Activated CD4-positive, alpha-beta T cell treated with anti-CD3 and anti-CD28 coated beads for 24 hours (primary cell): ENCODE data around the gene FAM171A1.
A peak's percentile ranks its signal among the peaks of the same experiment; 100 is the strongest.
"Not testable (repeated sequence)": the region's sequence is repeated elsewhere in the genome, so short reads cannot be mapped to it uniquely, and the experiment has no call there.

Experiments
- DNase-seq, 2 donors: peaks; one replicate each; pipeline ENCODE4 v3.0.0-alpha.2; 2020; ENCODE audit warnings: low read depth in 2 of 2

Gene FAM171A1

GRCh38 chr10:15290671-15291070 is 80.4 kb downstream of the FAM171A1 start:
- DNase-seq: no peak

- no peak for DNase-seq
Measured at GRCh38 chr10:15290150-15290549, 80.9 kb downstream of the FAM171A1 start.

DNA sequence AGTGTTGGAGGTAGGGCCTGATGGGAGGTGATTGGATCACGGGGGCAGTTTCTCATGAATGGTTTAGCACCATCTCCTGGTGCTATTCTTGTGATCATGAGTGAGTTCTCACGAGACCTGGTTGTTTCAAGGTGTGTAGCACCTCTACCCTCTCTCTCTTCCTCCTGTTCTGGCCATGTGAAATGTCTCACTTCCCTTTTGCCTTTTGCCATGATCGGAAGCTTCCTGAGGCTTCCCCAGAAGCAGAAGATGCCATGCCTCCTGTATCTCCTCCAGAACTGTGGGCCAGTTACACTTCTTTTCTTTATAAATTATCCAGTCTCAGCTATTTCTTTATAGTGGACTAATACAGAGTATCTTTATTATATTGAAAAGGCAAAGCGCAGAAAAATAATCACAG is 90.1 kb downstream of the FAM171A1 start:
- DNase-seq: no peak

GRCh38 chr10:15280462-15280861 is 90.6 kb downstream of the FAM171A1 start:
- DNase-seq: no peak

- DNase-seq: no peak
Measured at GRCh38 chr10:15279236-15279635, 91.9 kb downstream of the FAM171A1 start.

DNA sequence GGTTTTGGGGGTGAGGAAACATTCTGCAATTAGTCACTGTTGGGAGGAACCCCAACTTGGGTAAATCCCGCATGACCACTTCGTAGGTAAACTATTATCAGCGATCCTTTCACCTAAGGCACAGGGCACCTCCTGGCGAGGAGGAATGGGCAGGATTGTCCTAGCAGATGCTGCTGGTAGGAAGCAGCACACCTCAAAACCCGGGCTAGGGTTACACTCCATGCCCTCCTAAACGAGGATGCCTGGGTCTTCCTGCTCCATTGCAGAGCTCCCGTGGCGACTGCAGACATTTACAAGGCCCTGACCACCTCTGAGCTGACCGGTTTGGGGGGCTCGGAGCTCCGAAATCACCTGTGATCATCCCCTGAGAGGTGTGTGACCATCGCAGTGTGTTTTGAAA is 92.3 kb downstream of the FAM171A1 start:
- no peak for DNase-seq

DNA sequence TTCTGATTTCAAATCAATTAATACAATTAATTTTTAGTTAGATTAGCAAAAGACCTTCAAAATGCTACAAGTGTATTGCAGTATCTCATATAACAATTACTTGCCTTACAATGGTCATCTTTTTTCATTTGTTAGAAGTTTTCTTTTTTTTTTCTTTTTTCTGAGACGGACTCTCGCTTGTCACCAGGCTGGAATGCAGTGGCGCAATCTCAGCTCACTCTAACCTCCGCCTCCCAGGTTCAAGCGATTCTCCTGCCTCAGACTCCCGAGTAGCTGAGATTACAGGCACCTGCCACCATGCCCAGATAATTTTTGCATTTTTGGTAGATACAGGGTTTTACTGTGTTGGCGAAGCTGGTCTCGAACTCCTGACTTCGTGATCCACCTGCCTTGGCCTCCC is 95.0 kb downstream of the FAM171A1 start:
- not testable (repeated sequence) for DNase-seq

- not testable (repeated sequence) for DNase-seq
Measured at GRCh38 chr10:15269838-15270237, 101.3 kb downstream of the FAM171A1 start.

DNA sequence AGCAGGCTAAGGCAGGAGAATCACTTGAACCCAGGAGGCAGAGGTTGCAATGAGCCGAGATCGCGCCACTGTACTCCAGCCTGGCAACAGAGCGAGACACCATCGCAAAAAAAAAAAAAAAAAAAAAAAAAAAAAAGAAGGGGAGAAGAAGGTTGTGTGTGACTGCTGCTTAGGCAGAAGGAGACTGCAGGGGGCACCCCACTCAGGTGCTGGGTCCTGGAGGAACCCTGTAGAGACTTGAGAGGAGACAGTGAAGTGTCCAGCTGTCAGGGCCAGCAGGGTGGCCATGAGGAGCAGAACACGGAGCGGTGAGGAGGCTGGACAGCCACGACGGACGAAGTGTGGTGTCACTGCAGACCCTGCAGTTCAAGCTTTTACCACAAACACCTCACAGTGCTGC is 103.6 kb downstream of the FAM171A1 start:
- no peak for DNase-seq

GRCh38 chr10:15266117-15266516 is 105.0 kb downstream of the FAM171A1 start:
- DNase-seq: no peak

- DNase-seq: no peak
Measured at GRCh38 chr10:15265558-15265957, 105.5 kb downstream of the FAM171A1 start.

- DNase-seq: no peak
Measured at GRCh38 chr10:15265056-15265455, 106.0 kb downstream of the FAM171A1 start.

GRCh38 chr10:15263657-15264323 is 107.3 kb downstream of the FAM171A1 start:
- DNase-seq: no peak

GRCh38 chr10:15262036-15262713 is 108.9 kb downstream of the FAM171A1 start:
- no peak for DNase-seq

GRCh38 chr10:15259136-15259535 is 112.0 kb downstream of the FAM171A1 start:
- DNase-seq: no peak

DNA sequence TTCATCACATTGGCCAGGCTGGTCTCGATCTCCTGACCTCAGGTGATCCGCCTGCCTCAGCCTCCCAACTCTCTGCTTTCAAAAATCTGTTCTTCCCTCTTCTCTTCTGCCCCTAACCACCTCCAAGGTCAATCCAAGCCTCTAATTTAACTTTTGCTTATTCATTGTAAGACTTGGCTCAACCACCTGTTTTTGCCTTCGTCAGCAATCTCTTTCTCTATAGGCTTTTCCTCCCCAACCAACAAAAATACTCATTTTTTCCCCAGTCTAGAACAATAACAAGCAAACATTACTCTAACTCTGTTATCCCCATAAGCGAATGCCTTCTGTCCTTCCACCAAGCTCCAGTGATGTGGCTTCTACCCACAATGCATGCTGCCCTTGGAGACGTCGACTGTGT is 112.8 kb downstream of the FAM171A1 start:
- no peak for DNase-seq

DNA sequence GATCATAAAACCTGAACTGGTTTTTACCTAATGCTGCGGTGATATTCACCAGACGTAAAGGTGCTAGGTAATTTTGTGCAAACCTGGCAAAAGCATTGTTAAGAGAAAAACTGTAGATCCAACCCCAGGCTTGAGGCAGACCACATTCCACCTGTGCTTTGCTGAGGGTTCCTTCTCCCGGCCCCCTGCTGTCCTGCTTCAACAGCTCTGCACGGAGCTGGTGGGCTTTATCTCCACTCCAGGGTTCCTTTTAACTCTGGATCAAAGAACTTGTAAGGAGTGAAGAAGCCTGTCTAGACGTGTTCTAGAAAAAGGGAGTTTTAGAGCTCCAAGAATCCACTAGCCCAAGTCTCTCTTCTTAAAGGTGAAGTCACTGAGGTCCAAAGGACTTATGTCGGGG is 115.1 kb downstream of the FAM171A1 start:
- no peak for DNase-seq

GRCh38 chr10:15254808-15255648 is 116.1 kb downstream of the FAM171A1 start:
- peak in 1 of 2 donors; percentile 9 for DNase-seq

- DNase-seq: no peak
Measured at GRCh38 chr10:15253951-15254807, 116.9 kb downstream of the FAM171A1 start.

DNA sequence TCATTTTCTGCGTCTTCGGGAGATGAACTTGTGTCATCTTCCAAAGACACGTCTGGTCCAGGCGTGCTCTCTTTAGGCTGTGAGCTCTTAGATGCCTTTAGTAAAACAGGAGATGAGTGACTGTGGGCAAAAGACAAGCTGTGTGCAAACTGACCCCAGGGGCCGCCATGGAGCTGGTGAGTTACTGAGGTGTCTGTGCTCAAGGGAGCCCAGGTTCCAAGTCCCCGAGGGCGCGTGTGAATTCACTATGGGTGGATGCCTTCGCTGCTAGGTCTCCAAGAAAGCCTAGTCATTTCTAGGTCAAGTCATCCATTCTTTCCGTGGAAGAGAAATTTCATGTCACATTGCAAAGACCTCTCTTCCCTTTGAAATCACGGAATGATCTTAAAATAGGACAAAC is 118.7 kb downstream of the FAM171A1 start:
- no peak for DNase-seq

GRCh38 chr10:15251791-15252380 is 119.2 kb downstream of the FAM171A1 start:
- no peak for DNase-seq
